ENCODE measurements around the gene INTS6L. TPM values are rescaled to one million over a fixed set of nuclear protein-coding genes. Genes with fewer than 3 reads are reported as not detected.

The INTS6L gene, protein sequence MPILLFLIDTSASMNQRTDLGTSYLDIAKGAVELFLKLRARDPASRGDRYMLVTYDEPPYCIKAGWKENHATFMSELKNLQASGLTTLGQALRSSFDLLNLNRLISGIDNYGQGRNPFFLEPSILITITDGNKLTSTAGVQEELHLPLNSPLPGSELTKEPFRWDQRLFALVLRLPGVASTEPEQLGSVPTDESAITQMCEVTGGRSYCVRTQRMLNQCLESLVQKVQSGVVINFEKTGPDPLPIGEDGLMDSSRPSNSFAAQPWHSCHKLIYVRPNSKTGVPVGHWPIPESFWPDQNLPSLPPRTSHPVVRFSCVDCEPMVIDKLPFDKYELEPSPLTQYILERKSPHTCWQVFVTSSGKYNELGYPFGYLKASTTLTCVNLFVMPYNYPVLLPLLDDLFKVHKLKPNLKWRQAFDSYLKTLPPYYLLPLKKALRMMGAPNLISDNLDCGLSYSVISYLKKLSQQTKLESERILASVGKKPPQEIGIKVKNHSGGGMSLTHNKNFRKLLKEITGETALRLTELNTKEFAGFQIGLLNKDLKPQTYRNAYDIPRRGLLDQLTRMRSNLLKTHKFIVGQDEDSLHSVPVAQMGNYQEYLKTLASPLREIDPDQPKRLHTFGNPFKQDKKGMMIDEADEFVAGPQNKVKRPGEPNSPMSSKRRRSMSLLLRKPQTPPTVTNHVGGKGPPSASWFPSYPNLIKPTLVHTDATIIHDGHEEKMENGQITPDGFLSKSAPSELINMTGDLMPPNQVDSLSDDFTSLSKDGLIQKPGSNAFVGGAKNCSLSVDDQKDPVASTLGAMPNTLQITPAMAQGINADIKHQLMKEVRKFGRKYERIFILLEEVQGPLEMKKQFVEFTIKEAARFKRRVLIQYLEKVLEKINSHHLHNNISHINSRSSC
- 10 to 100 TPM; 21.2 to 35.4 (median 24.7) TPM for polyA plus RNA-seq (ENCODE audit: insufficient read length in 4 of 4)

DNA sequence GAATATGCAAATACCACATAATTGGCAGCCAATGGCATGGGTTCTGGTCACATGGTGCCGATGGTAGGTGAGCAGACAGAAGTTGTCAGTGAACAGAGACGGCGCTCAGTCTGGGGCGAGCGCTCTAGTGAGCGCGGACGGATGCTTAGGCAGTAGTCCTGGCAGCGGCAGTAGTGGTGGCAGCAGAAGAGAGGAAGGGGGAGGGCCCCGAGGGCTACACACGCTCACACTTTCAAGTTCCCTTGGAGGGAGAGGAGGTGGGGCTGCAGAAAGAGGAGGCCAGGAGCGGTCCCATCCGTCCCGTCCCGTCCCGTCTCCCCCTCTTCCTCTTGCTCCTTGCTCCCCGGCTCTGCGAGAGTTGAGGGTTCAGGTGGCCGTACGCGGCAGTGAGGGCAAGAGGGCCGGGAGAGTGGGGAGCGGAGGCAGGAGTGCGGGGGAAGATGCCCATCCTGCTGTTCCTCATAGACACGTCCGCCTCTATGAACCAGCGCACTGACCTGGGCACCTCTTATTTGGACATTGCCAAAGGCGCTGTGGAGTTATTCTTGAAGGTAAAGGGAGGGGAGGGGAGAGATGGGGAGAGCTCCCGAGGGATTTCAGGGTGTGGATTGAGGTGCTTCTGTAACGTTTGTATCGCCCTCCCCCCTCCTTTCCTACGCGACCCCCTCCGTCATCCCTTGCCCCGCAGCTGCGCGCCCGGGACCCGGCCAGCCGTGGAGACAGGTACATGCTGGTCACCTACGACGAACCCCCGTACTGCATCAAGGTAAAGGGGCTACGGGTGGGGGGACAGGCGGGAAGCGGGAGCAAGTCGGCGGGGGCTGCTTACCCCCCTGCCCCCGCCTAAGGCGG, at the start of gene INTS6L:
TSS of gene INTS6L (plus strand) at position 108 of the 852 bp plus-strand sequence. CDS start at position 441, 333 bp downstream.
- DNase-seq (ENCODE audit: low read depth in 4 of 4, low spot score in 3 of 4): peak; percentile 67 to 78 (median 74)

DNA sequence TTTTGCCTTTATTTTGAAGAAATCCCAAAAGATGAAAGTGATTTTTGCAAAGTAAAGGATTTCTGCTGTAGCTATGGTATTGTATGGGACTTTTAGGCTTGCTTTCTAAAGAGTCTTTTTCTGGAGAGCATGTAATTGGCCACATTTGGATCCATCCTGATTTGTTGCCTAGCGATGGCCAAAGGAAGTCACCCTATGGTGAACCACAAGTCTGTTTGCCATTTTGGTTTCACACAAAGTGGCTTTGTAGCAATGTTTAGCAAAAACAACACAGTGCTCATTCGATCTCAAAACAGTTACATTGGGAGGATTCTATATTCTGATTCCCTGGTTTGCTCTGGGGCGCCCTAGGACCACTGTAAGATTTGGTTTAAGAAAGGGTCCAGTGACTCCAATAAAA, 44.1 kb upstream of the INTS6L start:
- no peak for DNase-seq (ENCODE audit: low read depth in 4 of 4, low spot score in 3 of 4)

DNA sequence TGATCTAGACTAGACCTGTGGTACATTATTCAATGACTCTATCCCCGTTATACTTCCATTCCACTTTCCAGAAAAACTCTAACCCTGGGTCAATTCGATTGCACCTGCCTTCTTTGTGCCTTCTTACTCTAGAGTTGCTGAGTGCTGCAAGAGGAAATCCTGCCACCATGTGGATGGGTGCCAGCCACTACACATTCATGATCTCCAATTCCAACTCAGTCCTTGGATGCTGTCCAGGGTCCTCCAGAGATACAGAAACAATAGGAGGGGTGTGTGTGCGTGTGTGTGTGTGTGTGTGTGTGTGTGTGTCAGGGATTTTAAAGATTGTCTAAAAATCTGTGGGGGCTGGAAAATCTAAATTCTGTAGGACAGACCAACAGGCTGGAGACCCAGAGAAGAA, 42.9 kb upstream of the INTS6L start:
- DNase-seq (ENCODE audit: low read depth in 4 of 4, low spot score in 3 of 4): peak in 3 of 4 donors; percentile 18 to 55 (median 43)

DNA sequence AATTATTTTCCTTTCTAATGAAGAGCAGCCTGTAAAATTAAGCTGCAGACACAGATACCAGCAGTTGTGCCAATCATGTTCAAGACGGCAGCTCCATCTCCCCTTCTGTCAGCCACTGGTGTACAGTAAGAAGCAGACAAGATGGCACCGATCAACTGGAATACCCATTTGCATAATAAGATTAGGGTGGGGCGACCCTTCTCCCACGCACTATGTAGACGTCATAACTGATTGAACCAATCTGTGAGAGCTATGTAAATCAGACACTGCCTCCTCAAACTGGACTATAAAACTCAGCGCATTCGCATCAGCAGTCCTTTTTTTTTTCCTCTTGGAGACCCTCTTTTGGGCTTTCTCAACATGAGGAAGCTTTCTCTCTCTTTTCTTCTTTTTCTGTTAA, 40.4 kb upstream of the INTS6L start:
- no peak for DNase-seq (ENCODE audit: low read depth in 4 of 4, low spot score in 3 of 4)

DNA sequence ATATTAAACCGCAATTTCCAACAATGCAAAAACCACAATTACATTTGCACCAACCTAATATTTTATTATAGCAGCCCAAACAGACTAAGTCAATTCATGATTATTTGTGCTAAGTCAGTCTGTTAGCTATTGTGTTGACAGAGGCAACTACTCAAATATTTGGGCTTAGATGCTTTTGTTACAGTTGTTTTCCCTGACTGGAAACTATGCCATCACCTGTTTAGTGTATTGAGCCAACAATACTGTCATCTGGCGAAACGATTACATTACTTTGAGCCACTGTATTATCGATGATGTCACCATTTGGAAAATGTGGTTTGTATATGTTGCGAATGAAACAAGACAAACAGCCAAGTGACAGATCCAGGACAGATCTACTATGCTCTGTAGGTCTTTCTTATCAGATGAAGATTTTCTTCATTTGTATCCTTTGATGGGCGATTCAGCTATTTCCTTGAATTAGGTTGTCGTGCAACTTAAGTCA, 38.7 kb upstream of the INTS6L start:
- no peak for DNase-seq (ENCODE audit: low read depth in 4 of 4, low spot score in 3 of 4)

DNA sequence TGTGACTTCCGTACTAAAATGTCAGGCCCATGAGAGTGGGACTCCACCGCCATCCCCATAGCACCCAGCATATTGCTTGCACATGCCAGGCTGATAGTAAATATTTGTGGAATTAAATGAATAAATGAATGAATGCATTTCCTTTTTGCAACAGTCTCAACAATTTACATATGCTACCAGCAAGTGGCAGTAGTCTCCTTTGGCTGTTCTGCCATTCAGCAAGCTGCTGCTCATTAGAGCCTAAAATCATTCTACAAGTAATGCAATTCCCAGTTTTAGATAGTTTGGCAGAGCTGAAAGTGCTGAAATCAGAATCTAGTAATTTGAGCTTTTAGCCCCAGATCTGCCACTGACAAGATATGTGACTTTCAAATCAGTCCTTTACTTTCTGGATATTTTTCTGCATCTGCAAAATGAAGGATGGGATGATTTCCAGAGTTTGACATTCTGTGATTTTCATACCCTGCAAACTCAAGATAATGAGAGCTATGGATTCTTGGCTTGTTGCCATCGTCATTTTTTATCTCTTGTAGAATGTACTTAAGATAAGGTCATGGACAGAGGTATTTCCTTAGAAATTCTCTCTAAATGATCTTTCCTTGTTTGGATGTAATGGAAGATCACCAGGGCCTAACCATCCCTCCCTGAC, 35.7 kb upstream of the INTS6L start:
- peak in 1 of 4 donors; percentile 2 for DNase-seq (ENCODE audit: low read depth in 4 of 4, low spot score in 3 of 4)

DNA sequence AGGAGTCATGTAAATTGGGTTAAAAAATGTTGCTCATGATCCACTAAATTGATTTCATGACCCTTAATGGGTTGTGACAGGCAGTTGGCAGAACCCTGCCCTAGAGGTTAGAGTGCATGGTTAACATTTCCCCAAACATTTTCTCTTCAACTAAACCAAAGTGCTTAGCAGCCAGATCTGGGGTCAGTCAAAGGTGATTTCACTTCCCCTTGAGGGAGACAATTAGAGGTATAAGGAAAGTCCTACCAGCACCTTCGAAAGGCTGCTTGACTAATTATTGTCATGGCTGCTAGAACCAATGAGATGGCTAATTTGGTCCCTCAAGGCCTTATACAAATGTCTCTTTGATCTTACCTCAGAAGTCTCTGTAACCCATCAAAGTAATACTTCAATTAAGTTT, 30.9 kb upstream of the INTS6L start:
- no peak for DNase-seq (ENCODE audit: low read depth in 4 of 4, low spot score in 3 of 4)

DNA sequence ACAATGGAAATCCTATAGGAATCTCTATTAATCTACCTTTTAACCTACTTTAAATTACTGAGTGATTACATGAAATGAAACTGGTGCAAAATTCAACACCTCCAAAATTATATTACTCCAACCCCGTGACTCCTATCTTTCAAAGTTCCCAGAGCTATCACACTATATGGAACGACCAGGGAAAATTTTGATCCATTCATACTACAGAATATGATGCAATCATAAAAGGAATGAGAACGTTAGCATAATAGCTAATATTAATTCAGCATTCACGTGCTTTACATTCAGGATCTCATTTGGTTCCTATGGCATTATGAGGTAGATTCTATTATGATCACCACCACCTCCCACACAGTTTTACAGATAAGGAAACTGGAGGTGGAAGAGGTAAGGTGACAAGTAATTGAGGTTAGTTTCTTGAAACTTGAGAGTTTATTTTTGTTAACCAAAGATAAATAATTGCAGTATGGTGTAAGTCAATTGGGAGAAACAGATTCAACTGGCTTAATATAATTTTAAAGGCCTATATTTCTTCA, 29.4 kb upstream of the INTS6L start:
- no peak for DNase-seq (ENCODE audit: low read depth in 4 of 4, low spot score in 3 of 4)

DNA sequence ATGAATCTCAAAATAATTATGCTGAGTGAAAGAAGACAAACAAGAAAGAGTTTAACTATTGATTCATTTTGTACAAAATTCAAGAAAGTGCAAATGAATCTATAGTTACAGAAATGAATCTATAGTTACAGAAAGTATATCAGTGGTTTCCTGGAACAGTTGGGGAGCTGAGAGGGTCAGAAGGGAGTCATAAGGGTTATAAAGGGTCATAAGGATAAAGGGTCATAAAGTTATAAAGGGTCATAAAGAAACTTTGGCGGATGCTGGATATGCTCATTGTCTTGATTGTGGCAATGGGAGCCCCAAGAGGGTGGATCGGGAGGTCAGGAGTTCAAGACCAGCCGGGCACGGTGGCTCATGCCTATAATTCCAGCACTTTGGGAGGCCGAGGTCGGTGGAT, 26.0 kb upstream of the INTS6L start:
- no peak for DNase-seq (ENCODE audit: low read depth in 4 of 4, low spot score in 3 of 4)

DNA sequence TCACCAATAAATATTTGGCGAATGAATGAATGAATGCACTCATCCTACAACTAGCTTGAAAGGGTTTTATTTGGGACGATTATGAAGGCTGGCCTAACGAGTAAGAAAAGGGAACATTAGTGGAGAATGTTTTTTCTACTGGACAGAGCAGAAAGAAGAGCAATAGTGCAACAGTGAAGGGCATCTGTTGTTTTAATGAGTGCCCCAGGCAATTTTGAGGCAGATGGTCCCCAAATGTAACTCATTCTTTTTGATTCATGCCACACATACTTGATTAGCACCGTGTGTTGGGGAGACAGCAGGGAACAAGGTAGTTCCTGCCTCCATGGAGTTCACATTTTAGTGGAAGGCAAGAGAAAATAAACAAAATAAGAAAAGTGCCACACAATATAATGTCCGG, 22.7 kb upstream of the INTS6L start:
- DNase-seq (ENCODE audit: low read depth in 4 of 4, low spot score in 3 of 4): no peak

DNA sequence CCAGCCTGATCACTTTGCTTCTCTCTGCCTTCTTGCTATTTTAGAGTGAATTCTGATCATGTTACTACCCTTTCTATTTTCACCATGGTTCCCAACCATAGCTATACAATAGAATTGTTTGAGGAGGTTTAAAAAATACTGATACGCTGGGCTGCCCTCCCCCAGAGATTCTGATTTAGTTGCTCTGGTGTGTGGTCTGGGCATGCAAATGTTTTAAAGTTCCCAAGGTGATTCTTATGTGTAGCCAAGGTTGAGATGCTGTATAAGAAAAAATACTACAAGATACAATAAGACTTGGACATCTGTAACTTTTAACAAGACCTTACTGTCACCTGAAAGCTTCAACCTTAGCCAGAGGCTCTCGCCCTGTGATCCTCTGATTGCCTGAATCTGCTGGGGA, 22.2 kb upstream of the INTS6L start:
- DNase-seq (ENCODE audit: low read depth in 4 of 4, low spot score in 3 of 4): no peak

DNA sequence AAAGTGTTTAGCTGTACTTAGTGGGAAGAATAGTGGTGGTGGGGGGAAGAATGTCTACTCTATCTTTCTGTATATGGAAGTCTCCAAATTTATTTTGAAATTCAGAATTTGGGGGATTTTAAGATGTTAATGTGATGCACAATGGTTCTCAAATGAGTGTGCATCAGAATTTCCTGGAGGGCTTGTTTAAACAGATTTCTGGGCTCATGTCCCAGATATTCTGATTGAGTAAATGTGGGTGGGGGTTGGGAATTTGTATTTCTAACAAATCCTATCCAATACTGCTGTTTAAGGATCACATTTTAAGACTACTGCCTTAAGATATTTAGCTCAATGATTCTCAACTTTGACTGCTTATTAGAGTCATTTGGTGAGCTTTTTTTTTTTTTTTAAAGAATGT, 15.1 kb upstream of the INTS6L start:
- DNase-seq (ENCODE audit: low read depth in 4 of 4, low spot score in 3 of 4): no peak

DNA sequence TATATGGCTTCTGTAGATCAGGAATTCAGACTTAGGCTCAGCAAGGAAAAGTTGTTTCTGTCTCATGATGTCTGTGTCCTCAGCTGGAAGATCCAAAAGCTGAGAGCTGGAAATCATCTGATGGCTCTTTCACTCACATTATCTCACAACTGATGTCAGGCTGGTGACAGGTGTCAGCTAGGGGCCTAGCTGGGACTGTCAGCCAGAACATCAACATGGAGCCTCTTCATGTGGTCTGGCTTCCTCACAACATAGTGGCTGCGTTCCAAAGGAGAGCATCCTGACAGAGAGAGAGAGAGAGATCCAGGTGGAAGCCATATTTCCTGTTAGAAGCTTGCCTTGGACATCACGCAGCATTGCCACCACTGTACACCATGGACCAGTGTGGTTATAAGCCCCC, 10.6 kb upstream of the INTS6L start:
- no peak for DNase-seq (ENCODE audit: low read depth in 4 of 4, low spot score in 3 of 4)

DNA sequence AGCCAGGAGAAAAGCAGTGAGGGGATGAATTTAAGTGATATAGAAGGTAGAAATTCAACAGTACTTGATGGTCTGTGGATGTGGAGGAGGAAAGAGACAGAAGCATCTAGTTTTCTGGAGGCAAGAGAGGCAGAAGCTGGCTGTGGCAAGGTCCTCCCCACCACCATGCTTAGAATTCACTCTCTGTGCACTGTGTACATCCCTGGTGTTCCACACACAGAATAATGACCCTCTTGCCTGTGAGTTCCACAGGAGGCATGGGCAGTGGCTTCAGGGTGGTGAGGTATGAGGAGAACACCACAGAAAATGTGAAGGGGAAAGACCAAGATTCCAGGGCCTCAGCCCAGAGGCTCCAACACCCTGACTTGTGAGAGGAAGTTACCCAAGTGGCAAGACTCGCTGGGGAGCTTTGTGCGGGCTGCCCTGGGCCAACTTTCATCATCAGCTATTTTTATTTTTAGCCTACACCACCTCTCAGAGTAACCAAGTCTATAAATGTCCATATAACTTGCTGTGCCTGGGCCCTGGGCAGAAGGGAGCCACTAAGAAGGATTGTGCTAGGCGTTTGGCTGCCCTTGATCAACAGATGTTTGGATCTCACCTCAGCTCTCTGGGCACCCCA, 7.8 kb upstream of the INTS6L start:
- no peak for DNase-seq (ENCODE audit: low read depth in 4 of 4, low spot score in 3 of 4)

DNA sequence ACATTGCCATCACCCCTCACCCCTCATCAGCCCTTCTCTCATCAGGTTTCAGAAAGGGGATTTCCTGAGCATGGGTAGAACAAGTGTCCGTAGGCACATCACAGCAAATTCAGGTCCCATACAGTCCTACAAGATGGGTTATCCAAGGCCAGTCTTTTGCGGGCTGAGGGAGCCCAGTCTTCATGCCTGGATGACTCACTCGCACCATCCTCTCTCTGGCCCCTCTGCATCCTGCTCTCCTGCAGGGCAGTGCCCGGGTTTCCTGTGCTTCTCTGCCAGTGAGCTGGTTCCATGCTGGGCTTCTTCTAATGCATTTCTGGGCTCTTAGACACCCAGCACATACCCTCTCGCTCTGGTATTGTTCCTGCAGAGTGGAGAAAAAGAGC, 7.3 kb upstream of the INTS6L start:
- DNase-seq (ENCODE audit: low read depth in 4 of 4, low spot score in 3 of 4): no peak

DNA sequence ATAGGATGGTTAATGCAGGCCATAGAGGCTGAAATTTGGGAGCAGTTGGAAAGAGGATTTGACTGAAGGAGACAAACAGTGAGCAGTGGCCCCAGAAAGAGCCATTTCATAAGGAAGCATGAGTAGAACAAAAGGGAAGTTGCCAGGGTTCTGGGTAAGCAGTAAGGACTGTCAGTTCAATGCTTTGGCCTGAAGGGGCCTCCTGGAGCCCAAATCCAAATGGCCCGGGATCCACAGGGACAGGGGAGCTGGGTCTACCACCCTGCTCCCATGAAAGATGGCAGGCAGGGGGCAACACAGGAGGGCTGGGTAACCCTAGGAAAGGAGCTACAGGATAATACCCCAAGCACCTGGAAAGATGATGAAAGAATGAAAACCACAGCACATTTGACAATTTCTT, 4.1 kb upstream of the INTS6L start:
- DNase-seq (ENCODE audit: low read depth in 4 of 4, low spot score in 3 of 4): no peak

DNA sequence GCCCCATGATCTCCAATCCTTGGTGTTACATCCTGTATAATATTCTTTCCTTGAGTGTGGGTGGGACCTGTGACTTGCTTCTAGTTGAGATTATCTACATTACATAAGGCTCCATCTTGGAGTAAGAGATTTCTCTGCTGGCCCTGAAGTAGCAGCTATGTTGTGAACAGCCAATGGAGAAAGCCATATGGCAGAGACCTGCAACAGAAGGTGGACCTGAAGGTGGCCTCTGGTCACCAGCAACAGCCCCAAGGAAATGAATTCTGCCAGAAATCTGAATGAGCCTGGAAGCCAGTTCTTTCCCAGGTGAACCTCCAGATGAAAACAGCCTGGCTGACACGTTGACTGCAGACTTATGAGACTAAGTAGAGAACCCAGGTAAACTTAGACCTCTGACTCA, 2.3 kb upstream of the INTS6L start:
- no peak for DNase-seq (ENCODE audit: low read depth in 4 of 4, low spot score in 3 of 4)

DNA sequence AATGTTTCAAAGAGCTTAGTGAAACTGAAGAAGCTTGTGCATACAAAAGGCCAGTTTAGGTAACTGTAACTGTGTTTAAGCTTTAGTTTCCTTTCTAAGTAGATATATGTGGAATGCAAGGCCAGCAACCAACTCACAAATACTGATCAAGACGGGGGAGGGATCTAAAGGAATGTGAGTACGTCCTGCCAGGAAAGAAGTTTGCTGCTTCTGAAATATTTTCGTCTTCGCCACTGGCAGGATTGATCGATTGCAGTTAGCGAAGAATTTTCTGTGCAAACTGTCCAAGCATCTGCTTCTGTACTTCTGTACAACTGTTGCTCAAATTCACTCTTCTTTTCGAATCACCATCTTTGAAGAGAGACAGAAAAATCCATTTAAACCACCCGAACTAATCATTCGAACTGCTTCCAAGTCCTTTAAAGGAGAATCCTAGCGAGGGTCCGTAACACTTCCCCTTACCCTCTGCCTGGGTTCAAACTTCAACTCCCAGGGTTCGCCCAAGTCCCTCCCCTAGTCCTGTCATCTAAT, 373 bp upstream of the INTS6L start:
- peak in 1 of 4 donors; percentile 27 for DNase-seq (ENCODE audit: low read depth in 4 of 4, low spot score in 3 of 4)
